Smooth muscle cell (in vitro differentiated cells): ENCODE measurements around the gene STIM1. TPM values are rescaled to one million over a fixed set of nuclear protein-coding genes. Genes with fewer than 3 reads are reported as not detected.

Experiments
- DNase-seq: peaks from one replicate; lab custom pipeline; 2025; ENCODE audit not compliant: unreplicated experiment; lab: John Stamatoyannopoulos, UW
- H2AFZ ChIP-seq: fragments of 200-600 bp; sonication (generic); 2 replicates; pipeline ENCODE4 v1.6.0; 2016; ENCODE audit warnings: antibody characterized with exemption, low read depth, mild to moderate bottlenecking
- H3F3A ChIP-seq: fragments of 200-600 bp; sonication (generic); 2 replicates; pipeline ENCODE4 v1.6.0; 2017; ENCODE audit warnings: antibody characterized with exemption, low read depth
- H3K27ac ChIP-seq: fragments of 200-600 bp; sonication (generic); 2 replicates; pipeline ENCODE4 v1.5.1; 2016; ENCODE audit warnings: low read depth, mild to moderate bottlenecking
- H3K27me3 ChIP-seq: fragments of 200-600 bp; sonication (generic); 2 replicates; pipeline ENCODE4 v1.6.1; 2016; ENCODE audit warnings: low read depth, mild to moderate bottlenecking
- H3K36me3 ChIP-seq: fragments of 200-600 bp; sonication (generic); 2 replicates; pipeline ENCODE4 v1.5.1; 2016; ENCODE audit warnings: low read depth
- H3K4me1 ChIP-seq: fragments of 200-600 bp; sonication (generic); 2 replicates; pipeline ENCODE4 v1.5.1; 2016; ENCODE audit warnings: low read depth
- H3K4me2 ChIP-seq: fragments of 200-600 bp; sonication (generic); 2 replicates; pipeline ENCODE4 v1.6.0; 2016; ENCODE audit warnings: mild to moderate bottlenecking
- H3K4me3 ChIP-seq: fragments of 200-600 bp; sonication (generic); 2 replicates; pipeline ENCODE4 v1.5.1; 2016; ENCODE audit warnings: mild to moderate bottlenecking
- H3K79me2 ChIP-seq: fragments of 200-600 bp; sonication (generic); 2 replicates; pipeline ENCODE4 v1.6.0; 2016; ENCODE audit warnings: low read depth, mild to moderate bottlenecking
- H3K9ac ChIP-seq: fragments of 200-600 bp; sonication (generic); 2 replicates; pipeline ENCODE4 v1.6.0; 2016; ENCODE audit warnings: low read depth
- H3K9me3 ChIP-seq: fragments of 200-600 bp; sonication (generic); replicated peaks from 2 replicates; pipeline ENCODE4 v1.5.1; 2016; ENCODE audit warnings: low read depth
- H4K20me1 ChIP-seq: fragments of 200-600 bp; sonication (generic); 2 replicates; pipeline ENCODE4 v1.6.0; 2016; ENCODE audit warnings: low read depth
- WGBS: methylation state at CpG from one replicate; pipeline ENCODE4 v1.1.7; 2016; ENCODE audit warnings: low lambda C conversion rate; 5-methylcytosine and 5-hydroxymethylcytosine counted together
- polyA plus RNA-seq: library from polyadenylated mRNA; unstranded; fragments of >200 nt; fragmentation: Nextera tagmentation; extraction: Ambion mirVana; gene quantifications from 2 replicates; pipeline ENCODE4 v1.2.1, GENCODE V29; 2016
- total RNA-seq: library from RNA; depleted of rRNA; stranded (reverse); fragments of >200 nt; gene quantifications from 2 replicates; pipeline ENCODE4 v1.2.3, GENCODE V29; 2014
- TF ChIP-seq, protein P1 (sequence below): fragments of 200-600 bp; sonication (generic); IDR thresholded peaks from 2 replicates; pipeline ENCODE4 v1.5.1; 2017; ENCODE audit warnings: borderline replicate concordance, mild to moderate bottlenecking, antibody characterized with exemption; ENCODE audit not compliant: insufficient read depth, poor library complexity, severe bottlenecking

STIM1 gene
- total and polyA plus RNA-seq, 2 experiments from 2014 or later: 15.3 to 31.5 TPM

DNA sequence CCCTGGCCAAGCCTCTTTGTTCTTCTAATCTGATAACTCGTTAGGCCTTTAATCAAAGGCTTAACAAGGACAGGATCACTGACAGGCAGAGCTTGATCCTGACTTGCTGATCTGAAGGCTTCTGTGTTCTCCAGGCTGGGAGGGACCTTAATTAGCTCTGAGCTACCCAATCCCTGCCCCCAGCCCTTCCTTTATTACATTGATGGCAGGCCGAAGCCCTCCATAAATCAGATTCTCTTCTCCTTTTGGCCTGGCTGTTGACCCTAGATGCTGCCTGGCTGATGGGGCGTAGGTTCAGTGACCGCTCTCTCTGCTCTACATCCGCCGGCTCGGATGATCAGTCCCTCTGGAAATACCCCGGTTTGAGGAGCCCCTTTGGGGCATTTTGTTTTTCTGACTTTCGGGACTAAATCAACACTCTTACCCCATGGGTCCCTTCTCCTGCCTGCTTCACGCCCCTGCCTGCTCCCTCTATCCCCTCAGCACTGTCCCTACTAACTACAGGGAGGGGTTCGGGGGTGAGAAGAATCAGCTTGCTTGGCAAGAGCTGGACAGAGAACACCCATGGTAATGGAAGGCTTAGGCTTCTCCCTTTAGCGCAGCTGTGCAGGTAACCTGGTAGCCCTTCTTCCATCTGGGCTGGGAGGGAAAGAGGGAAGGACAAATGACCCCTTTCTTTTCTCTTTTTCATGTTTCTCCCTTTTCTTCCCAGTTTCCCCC, 229.1 kb downstream of the STIM1 start:
- Histone ChIP-seq H3K4me2 (no peak overlapping the region), H3K4me3 (no peak overlapping the region), H2AFZ (no peak overlapping the region), H3K36me3 (no peaks in the 10 kb centered on the region), H3K9me3 (no peaks in the 10 kb centered on the region), H3K79me2 (no peaks in the 10 kb centered on the region), H3K27ac (no peak overlapping the region), H4K20me1 (no peaks in the 10 kb centered on the region), H3K4me1 (peaks cover 5% of the 10 kb centered on the region), H3K27me3 (no peaks in the 10 kb centered on the region), H3K9ac (no peak overlapping the region), H3F3A (no peaks in the 10 kb centered on the region)
- DNase-seq: no peak
- 87% methylated on average over 12 of the region's 12 CpGs for WGBS
- TF ChIP-seq, protein P1, sequence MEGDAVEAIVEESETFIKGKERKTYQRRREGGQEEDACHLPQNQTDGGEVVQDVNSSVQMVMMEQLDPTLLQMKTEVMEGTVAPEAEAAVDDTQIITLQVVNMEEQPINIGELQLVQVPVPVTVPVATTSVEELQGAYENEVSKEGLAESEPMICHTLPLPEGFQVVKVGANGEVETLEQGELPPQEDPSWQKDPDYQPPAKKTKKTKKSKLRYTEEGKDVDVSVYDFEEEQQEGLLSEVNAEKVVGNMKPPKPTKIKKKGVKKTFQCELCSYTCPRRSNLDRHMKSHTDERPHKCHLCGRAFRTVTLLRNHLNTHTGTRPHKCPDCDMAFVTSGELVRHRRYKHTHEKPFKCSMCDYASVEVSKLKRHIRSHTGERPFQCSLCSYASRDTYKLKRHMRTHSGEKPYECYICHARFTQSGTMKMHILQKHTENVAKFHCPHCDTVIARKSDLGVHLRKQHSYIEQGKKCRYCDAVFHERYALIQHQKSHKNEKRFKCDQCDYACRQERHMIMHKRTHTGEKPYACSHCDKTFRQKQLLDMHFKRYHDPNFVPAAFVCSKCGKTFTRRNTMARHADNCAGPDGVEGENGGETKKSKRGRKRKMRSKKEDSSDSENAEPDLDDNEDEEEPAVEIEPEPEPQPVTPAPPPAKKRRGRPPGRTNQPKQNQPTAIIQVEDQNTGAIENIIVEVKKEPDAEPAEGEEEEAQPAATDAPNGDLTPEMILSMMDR: no peak

DNA sequence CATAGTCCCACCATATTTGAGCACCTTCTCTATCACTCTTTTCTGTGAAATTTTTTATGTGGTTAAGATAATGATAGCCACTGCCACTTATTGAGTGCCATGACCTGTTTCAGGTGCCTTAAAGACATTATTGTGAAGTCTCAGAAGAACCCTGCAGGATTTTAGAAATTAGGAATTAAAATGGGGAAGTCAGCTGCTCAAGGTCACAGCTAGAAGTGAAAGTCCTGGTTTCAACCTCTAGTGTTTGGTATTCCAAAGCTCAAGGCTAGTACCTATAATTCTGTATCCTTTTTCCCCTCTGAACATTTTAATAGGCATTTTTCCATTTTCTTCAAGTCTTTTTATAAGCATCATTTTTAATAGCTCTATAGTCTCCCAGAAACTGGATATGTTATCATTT, 230.1 kb downstream of the STIM1 start:
- H3K27me3 ChIP-seq: no peaks in the 10 kb centered on the region
- no peaks in the 10 kb centered on the region for H4K20me1 ChIP-seq
- no peaks in the 10 kb centered on the region for H3K36me3 ChIP-seq
- H3K79me2 ChIP-seq: no peaks in the 10 kb centered on the region
- H3K27ac ChIP-seq: no peak overlapping the region
- no peak for DNase-seq
- no peak overlapping the region for H3K4me3 ChIP-seq
- no peak overlapping the region for H3K9ac ChIP-seq
- H3K4me1 ChIP-seq: peaks cover 5% of the 10 kb centered on the region
- TF ChIP-seq, protein P1: no peak
- no peak overlapping the region for H3K4me2 ChIP-seq
- H3F3A ChIP-seq: no peaks in the 10 kb centered on the region
- H2AFZ ChIP-seq: no peak overlapping the region
- H3K9me3 ChIP-seq: no peaks in the 10 kb centered on the region

DNA sequence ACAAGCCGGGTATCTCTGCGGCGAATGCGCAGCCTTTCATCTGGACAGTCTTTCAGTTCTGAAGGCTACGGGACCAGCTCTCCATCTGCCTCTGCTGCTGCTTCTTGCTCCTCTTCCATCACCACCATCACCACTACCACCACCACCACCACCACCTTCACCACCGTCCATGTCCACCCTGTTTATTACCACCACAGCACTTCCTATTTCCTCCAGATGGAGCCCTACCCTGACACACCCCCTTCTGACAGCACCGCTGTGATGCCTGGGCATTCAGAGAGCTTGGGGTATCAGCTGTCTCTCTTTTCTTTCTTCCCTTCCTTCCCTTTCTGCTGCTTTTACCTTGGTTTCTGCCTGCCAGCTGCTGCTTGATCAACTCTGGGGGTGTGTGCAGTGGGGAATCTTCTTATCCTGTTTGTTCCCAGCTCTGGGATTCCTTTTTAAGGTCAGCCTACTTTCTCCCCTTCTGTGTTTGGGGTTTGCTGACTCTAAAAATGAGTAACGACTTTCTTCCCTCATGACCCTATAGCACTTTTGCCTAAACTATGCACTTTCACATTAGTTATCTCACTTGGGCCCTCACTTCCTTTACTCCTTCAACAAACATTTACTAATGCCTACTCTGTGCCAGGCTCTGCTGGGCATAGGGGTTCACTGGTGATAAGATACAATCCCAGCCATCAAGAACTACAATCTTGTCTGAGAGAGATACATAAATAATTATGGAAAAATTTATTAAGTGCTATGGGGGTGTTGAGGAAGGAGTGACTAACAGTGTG, 231.3 kb downstream of the STIM1 start:
- no peak overlapping the region for H3K4me3 ChIP-seq
- no peaks in the 10 kb centered on the region for H4K20me1 ChIP-seq
- H3K79me2 ChIP-seq: no peaks in the 10 kb centered on the region
- no peak overlapping the region for H3K27ac ChIP-seq
- peaks cover 5% of the 10 kb centered on the region for H3K4me1 ChIP-seq
- no peak overlapping the region for H2AFZ ChIP-seq
- no peak overlapping the region for H3K9ac ChIP-seq
- no peak for DNase-seq
- TF ChIP-seq, protein P1: no peak
- H3K36me3 ChIP-seq: no peaks in the 10 kb centered on the region
- H3K9me3 ChIP-seq: no peaks in the 10 kb centered on the region
- no peaks in the 10 kb centered on the region for H3F3A ChIP-seq
- no peaks in the 10 kb centered on the region for H3K27me3 ChIP-seq
- no peak overlapping the region for H3K4me2 ChIP-seq
- WGBS: 92% methylated on average over 8 of the region's 8 CpGs
